ENCODE results near the gene MCMBP.

Gene MCMBP

GRCh38 chr10:119853574-119853973, 19.1 kb downstream of the MCMBP start:
- H3F3A ChIP-seq (ENCODE audit: low read depth), result no peaks in the 10 kb centered on the region
- no peaks in the 10 kb centered on the region for H3K9me2 ChIP-seq (replicated peaks; ENCODE audit: low read depth, low read length)
- no peak for TF ChIP-seq EZH2phosphoT487 (IDR thresholded peaks at IDR 0.05; ENCODE audit: borderline replicate concordance)
- TF ChIP-seq, protein P1, sequence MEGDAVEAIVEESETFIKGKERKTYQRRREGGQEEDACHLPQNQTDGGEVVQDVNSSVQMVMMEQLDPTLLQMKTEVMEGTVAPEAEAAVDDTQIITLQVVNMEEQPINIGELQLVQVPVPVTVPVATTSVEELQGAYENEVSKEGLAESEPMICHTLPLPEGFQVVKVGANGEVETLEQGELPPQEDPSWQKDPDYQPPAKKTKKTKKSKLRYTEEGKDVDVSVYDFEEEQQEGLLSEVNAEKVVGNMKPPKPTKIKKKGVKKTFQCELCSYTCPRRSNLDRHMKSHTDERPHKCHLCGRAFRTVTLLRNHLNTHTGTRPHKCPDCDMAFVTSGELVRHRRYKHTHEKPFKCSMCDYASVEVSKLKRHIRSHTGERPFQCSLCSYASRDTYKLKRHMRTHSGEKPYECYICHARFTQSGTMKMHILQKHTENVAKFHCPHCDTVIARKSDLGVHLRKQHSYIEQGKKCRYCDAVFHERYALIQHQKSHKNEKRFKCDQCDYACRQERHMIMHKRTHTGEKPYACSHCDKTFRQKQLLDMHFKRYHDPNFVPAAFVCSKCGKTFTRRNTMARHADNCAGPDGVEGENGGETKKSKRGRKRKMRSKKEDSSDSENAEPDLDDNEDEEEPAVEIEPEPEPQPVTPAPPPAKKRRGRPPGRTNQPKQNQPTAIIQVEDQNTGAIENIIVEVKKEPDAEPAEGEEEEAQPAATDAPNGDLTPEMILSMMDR (conservative IDR thresholded peaks at IDR 0.05; ENCODE audit: low read length), result no peak
- H3K4me3 ChIP-seq (ENCODE audit: low read length, poor library complexity, severe bottlenecking), result no peak overlapping the region
- no peaks in the 10 kb centered on the region for H3K27me3 ChIP-seq (ENCODE audit: insufficient read depth, low read length, poor library complexity, severe bottlenecking)
- peaks cover 4% of the 10 kb centered on the region for H4K20me1 ChIP-seq (ENCODE audit: insufficient read depth, low read length, poor library complexity, severe bottlenecking)
- H2AFZ ChIP-seq (ENCODE audit: low read length), result no peak overlapping the region
- H3K4me2 ChIP-seq (ENCODE audit: low read depth, low read length, poor library complexity, severe bottlenecking), result no peak overlapping the region
- H3K9me3 ChIP-seq (ENCODE audit: insufficient read depth, low read depth, low read length), result no peaks in the 10 kb centered on the region
- H3K9ac ChIP-seq (ENCODE audit: low read depth, low read length, poor library complexity, severe bottlenecking), result no peak overlapping the region
- H3K36me3 ChIP-seq (ENCODE audit: insufficient read depth, low read length), result peaks cover 76% of the 10 kb centered on the region
- no peaks in the 10 kb centered on the region for H3K4me1 ChIP-seq (ENCODE audit: insufficient read depth, low read length, poor library complexity, severe bottlenecking)
- H3K79me2 ChIP-seq (ENCODE audit: insufficient read depth, low read length), result 0 out of 2 replicates have a peak, but pooled peaks cover 8% of the 10 kb centered on the region

DNA sequence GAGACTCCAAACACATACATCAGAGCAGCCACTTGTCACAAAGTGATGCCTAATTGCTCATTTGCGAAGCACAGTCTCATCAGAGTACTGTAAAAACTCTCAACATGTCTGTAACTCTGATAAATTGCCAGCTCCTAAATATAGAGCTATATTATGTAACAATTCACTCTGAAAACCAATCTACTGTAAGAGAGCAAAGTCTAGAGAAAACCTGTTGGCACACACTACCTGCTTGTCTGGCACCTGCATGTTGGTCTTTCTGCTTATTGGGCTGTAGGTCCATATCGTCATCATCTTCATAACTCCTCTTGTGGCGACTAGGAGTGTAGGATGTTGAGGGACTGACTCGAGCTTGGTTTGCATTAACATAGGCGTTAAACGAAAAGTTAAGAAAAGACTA, 19.8 kb downstream of the MCMBP start:
- H3K79me2 ChIP-seq (ENCODE audit: insufficient read depth, low read length), result 0 out of 2 replicates have a peak, but pooled peaks cover 3% of the 10 kb centered on the region
- no peak overlapping the region for H3K9ac ChIP-seq (ENCODE audit: low read depth, low read length, poor library complexity, severe bottlenecking)
- H3K9me3 ChIP-seq (ENCODE audit: insufficient read depth, low read depth, low read length), result no peaks in the 10 kb centered on the region
- no peaks in the 10 kb centered on the region for H3K9me2 ChIP-seq (replicated peaks; ENCODE audit: low read depth, low read length)
- H3K36me3 ChIP-seq (ENCODE audit: insufficient read depth, low read length), result peaks cover 77% of the 10 kb centered on the region; the same call in 1 of the 2 replicates
- H3K4me1 ChIP-seq (ENCODE audit: insufficient read depth, low read length, poor library complexity, severe bottlenecking), result no peaks in the 10 kb centered on the region
- peaks cover under 1% of the 10 kb centered on the region for H4K20me1 ChIP-seq (ENCODE audit: insufficient read depth, low read length, poor library complexity, severe bottlenecking)
- TF ChIP-seq EZH2phosphoT487 (IDR thresholded peaks at IDR 0.05; ENCODE audit: borderline replicate concordance), result no peak
- TF ChIP-seq, protein P1 (conservative IDR thresholded peaks at IDR 0.05; ENCODE audit: low read length), result no peak
- H3K4me3 ChIP-seq (ENCODE audit: low read length, poor library complexity, severe bottlenecking), result no peak overlapping the region
- no peaks in the 10 kb centered on the region for H3F3A ChIP-seq (ENCODE audit: low read depth)
- no peak overlapping the region for H2AFZ ChIP-seq (ENCODE audit: low read length)
- H3K27me3 ChIP-seq (ENCODE audit: insufficient read depth, low read length, poor library complexity, severe bottlenecking), result no peaks in the 10 kb centered on the region
- no peak overlapping the region for H3K4me2 ChIP-seq (ENCODE audit: low read depth, low read length, poor library complexity, severe bottlenecking)

- Histone ChIP-seq H2AFZ (ENCODE audit: low read length) (no peak overlapping the region), H3K27me3 (ENCODE audit: insufficient read depth, low read length, poor library complexity, severe bottlenecking) (no peaks in the 10 kb centered on the region), H3F3A (ENCODE audit: low read depth) (no peaks in the 10 kb centered on the region), H3K79me2 (ENCODE audit: insufficient read depth, low read length) (no peaks in the 10 kb centered on the region), H3K4me1 (ENCODE audit: insufficient read depth, low read length, poor library complexity, severe bottlenecking) (no peaks in the 10 kb centered on the region), H3K4me2 (ENCODE audit: low read depth, low read length, poor library complexity, severe bottlenecking) (no peak overlapping the region), H3K4me3 (ENCODE audit: low read length, poor library complexity, severe bottlenecking) (no peak overlapping the region), H4K20me1 (ENCODE audit: insufficient read depth, low read length, poor library complexity, severe bottlenecking) (no peaks in the 10 kb centered on the region), H3K9ac (ENCODE audit: low read depth, low read length, poor library complexity, severe bottlenecking) (no peak overlapping the region), H3K36me3 (ENCODE audit: insufficient read depth, low read length) (peaks cover 77% of the 10 kb centered on the region; the same call in 1 of the 2 replicates), H3K9me3 (ENCODE audit: insufficient read depth, low read depth, low read length) (no peaks in the 10 kb centered on the region), H3K9me2 (replicated peaks; ENCODE audit: low read depth, low read length) (no peaks in the 10 kb centered on the region)
- TF ChIP-seq EZH2phosphoT487 (IDR thresholded peaks at IDR 0.05; ENCODE audit: borderline replicate concordance), result no peak
- TF ChIP-seq, protein P1 (conservative IDR thresholded peaks at IDR 0.05; ENCODE audit: low read length), result no peak
These were observed 20.4 kb downstream of the MCMBP start for GRCh38 chr10:119852277-119852676.
